ENCODE data around the gene IRX4. TPM values are rescaled to one million over a fixed set of nuclear protein-coding genes. Genes with fewer than 3 reads are reported as not detected.

Gene IRX4
- total RNA-seq, 1 donor from 2014 or later: not detected

GRCh38 chr5:1840741-1841521 lies 41.8 kb downstream of the IRX4 start:
- intact Hi-C loops (cut with micrococcal nuclease): no loop called here

- intact Hi-C loops (cut with micrococcal nuclease): no loop called here
These were observed 42.6 kb downstream of the IRX4 start for GRCh38 chr5:1840071-1840547.

DNA sequence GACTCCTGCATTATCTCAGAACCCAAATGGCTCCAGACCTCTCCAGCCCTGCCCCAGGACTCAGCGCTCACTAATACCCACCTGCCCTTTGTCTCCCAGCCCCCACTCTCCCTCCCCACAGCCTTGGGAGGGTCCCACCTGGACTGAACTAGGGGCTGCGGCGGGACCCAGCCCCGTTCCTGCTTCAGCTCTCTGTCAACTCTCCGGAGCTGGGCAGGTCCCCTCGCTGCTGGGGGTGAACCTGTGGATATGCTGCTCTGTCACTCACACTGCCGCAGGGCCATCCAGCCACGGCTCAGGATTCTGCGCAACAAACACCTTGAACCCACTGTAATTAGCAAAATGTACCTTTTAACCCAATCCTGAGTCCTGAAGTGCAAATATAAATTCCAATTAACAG lies 44.7 kb downstream of the IRX4 start:
- intact Hi-C loops (cut with micrococcal nuclease): no loop called here

- intact Hi-C loops (cut with micrococcal nuclease): no loop called here
These were observed 45.5 kb downstream of the IRX4 start for GRCh38 chr5:1836891-1837880.

- intact Hi-C loops (cut with micrococcal nuclease): no loop called here
These were observed 46.4 kb downstream of the IRX4 start for GRCh38 chr5:1836176-1836890.

GRCh38 chr5:1835431-1835830 lies 47.3 kb downstream of the IRX4 start:
- intact Hi-C loops (cut with micrococcal nuclease): no loop called here

GRCh38 chr5:1834721-1835429 lies 47.9 kb downstream of the IRX4 start:
- intact Hi-C loops (cut with micrococcal nuclease): no loop called here

DNA sequence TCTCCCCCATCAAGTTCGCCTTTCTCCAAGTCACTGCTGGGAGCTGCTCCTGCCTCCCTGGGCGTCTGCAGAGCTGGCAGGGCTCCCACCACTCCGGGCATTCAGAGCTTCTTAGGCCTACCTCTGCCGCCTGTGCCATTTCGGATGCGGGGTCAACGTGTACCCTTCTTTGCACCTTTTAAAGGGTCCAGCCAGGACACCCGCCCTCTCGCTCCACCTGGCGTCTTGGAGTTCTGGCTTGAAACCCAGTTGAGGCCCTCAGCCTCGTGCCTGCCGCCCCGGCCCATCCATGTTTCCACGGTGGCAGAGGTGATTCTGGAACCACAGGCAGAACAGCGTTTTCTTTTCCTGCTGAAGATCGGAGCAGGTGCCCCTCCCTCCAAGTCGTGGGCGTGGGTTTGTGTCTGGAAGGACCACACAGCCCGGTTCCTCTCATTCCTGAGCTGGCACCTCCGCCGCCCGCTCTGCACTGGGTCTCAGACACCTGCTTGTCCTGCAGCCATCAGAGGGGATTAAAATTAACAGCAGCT lies 48.6 kb downstream of the IRX4 start:
- intact Hi-C loops (cut with micrococcal nuclease): no loop called here

GRCh38 chr5:1833264-1834021 lies 49.3 kb downstream of the IRX4 start:
- intact Hi-C loops (cut with micrococcal nuclease): no loop called here

DNA sequence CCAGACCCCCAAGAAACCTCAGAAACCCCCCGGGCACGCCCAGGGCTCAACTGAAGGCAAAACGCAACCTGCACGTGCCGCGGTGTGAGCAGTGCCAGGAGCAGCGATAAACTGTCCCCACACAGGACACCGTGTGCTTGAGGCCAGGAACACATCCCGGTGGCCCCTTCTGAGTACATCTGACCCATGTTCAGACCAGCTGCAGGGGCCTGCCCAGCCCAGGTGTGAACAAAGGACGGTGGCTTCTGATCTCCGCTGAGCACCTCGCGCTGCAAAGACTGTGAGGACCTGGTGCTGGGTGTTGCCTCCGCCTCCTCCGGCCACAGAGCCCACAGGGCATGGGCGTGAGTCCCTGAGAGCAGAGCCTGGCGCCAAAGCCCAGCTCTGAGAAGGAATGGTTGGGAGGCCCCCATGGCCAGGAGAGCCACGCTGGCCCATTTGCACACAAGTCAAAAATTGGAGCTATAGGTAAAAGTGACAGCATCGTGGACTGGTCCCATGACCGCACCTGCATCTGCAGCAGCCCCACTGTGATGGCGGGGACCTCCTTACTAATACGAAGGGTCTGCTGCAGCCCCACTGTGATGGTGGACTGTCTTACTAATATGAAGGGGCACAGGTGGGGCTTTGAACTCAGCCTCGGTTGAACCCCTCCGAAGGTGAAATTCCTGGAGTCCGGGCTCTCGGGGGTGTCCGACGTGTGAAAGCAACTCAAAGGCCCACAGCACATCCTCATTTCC lies 50.0 kb downstream of the IRX4 start:
- intact Hi-C loops (cut with micrococcal nuclease): no loop called here

DNA sequence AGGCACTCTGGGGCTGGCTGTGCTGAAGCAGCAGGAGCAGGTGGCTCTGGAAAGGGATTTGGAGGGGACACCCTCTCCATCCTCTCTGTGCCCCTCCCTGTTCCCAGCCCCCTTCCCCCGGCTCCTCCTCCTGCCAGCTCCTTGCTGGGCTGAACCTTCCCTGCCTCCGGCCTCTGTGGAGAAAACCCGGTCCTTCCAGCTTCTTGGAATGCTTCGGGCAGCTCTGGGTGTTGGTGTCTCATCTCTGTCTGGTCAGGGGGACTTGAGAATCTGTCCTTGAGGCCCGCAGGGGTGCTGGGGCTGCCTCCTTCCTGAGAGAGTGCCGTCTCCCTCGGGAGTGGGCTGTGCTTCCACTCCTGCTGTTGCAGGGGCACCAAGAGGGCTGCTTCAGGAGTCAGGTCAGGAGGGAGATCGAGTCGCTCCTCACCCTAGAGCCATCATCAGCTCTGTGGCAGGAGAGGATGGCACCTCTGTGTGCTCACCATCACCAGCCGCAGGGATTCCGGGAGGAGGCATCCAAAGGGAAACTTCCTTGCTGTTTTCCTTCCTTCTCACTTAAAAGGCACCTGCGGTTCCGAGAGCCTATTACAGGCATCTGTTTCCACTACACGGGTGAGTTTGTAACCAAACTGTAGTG lies 50.9 kb downstream of the IRX4 start:
- intact Hi-C loops (cut with micrococcal nuclease): no loop called here

GRCh38 chr5:1831257-1831656 lies 51.5 kb downstream of the IRX4 start:
- intact Hi-C loops (cut with micrococcal nuclease): no loop called here

DNA sequence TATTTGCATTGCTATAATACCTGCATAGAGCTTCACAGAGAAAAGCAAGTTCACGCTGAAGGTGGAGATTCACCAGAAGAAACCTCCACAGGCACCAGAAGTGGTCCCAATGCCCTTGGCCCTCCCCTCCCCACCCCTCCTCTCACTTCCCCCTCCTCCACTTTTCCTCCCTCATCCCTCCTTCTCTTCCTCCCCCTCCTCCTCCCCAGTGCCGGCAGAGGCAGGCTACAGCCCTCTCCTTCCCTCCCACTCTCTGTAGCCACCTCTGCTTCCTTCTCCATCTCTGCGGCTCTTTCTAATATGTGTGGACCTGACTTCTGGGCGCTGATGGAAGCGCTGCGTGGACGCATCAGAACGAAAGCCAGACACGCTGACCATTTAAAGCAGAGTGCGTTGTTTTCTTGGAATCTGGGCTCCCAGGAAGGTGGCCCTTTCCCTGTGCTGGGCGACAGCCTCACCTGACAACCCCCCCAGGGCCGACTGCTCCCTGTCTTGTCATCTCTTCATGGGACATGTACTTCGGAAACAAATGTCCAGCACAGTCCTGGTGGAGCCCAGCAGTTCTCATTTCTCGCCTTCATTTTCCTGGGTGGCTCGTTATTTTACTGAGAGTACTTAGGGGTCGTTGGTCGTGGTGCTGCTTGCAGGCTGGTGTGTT lies 52.0 kb downstream of the IRX4 start:
- intact Hi-C loops (cut with micrococcal nuclease): no loop called here

DNA sequence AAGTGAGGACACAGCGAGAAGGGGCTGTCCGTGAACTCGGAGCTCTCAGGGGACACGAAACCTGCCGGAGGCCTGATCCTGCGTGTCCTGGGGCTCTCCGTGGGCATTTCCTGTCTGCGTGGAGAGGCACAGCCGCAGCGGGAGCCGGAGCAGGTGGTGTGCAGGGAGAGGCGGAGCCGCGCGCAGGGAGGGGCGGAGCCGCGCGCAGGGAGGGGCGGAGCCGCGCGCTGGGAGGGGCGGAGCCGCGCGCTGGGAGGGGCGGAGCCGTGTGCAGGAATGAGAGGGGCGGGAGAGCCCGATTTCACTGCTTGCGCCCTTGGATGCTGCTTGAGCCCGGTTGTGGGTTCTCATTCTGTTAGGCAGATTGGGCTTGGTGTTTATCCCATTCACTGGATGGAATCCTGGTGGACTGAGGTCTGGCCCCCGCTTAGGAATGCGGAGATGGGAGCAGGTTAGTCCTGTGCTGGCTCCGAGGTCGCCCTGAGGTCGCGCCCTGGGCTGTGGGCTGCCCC lies 54.8 kb downstream of the IRX4 start:
- intact Hi-C loops (cut with micrococcal nuclease): no loop called here
